T-helper 1 cell treated with Interleukin-12 subunit alpha and Interleukin-12 subunit beta and Interleukin-4 antibody, amounts not matched to agents 30 ng/mL and 1 ng/mL, for 36 hours (primary cell): ENCODE data around the gene LDB3. TPM values are rescaled to one million over a fixed set of nuclear protein-coding genes. Genes with fewer than 3 reads are reported as not detected.
"Not testable (repeated sequence)": the region's sequence is repeated elsewhere in the genome, so short reads cannot be mapped to it uniquely, and the experiment has no call there.

Source experiments
- intact Hi-C: fragments of 100-400 bp; cut with micrococcal nuclease; formaldehyde crosslinking; loops from one replicate; pipeline ENCODE4 v1.15.1; 2024
- total RNA-seq: library from RNA; stranded (reverse); gene quantifications from 2 replicates; pipeline ENCODE4 v1.2.3, GENCODE V29; 2022

LDB3 gene, protein sequence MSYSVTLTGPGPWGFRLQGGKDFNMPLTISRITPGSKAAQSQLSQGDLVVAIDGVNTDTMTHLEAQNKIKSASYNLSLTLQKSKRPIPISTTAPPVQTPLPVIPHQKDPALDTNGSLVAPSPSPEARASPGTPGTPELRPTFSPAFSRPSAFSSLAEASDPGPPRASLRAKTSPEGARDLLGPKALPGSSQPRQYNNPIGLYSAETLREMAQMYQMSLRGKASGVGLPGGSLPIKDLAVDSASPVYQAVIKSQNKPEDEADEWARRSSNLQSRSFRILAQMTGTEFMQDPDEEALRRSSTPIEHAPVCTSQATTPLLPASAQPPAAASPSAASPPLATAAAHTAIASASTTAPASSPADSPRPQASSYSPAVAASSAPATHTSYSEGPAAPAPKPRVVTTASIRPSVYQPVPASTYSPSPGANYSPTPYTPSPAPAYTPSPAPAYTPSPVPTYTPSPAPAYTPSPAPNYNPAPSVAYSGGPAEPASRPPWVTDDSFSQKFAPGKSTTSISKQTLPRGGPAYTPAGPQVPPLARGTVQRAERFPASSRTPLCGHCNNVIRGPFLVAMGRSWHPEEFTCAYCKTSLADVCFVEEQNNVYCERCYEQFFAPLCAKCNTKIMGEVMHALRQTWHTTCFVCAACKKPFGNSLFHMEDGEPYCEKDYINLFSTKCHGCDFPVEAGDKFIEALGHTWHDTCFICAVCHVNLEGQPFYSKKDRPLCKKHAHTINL
- total RNA-seq = not detected in 2 replicates

DNA sequence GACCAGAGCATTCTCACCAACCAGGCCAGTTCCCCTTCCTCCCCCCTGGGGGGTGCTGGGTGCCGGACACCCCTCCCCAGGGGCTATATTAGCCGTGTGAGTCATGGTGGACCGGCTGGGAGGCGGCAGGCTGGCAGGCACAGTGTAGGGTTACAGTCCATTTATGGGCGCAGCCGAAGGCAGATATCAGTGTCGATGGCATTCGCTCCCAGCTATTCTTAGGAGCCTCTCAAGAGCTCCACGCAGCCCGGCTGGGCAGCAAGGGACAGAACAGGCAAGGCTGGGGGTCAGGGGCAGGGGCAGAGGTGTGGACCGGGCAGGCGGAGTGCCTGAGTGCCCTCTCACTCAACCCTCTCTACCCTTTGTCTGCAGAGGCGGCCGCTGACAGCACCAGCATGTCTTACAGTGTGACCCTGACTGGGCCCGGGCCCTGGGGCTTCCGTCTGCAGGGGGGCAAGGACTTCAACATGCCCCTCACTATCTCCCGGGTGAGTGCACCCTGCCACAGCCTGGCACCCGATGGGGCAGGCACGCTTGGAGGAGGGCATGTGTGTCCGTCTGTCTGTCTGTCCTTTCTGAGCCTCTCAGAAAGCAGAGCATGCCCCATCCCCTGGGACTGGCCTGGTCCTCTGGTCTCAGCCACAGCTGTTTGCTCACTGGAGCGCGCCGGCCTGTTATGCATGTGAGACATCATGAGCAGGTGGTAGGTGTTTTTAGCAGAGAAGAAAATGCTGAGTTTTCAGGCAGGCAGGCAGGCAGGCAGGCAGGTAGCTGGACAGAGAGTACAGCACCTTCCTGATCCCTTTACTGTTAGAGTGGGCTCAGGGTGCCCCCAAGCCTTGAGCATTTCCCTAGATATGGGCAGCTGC is at the start of gene LDB3:
Gene LDB3, plus strand, starts transcription at position 215 of the 869 bp plus-strand sequence. Its CDS starts 181 bp downstream, at position 396.
- intact Hi-C loops = no loop called here

DNA sequence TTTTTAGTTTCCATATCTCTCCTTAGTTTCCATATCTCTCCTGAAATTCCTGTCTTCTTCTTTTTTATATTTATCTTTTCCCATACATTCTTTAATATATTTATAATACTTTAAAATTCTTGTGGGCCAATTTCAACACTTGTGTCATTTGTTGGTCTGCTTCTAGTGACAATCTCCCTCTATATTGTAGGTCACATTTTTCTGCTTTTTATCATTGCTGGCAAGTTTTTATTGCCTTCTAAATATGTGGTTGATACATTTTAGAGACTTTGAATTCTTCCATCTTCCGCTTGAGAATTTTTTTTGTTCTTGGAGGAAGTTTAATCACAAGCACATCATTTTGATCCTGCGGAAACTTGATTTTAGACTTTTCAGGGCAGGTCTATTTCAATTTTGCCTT is 40.0 kb upstream of the LDB3 start:
- intact Hi-C loops = no loop called here

DNA sequence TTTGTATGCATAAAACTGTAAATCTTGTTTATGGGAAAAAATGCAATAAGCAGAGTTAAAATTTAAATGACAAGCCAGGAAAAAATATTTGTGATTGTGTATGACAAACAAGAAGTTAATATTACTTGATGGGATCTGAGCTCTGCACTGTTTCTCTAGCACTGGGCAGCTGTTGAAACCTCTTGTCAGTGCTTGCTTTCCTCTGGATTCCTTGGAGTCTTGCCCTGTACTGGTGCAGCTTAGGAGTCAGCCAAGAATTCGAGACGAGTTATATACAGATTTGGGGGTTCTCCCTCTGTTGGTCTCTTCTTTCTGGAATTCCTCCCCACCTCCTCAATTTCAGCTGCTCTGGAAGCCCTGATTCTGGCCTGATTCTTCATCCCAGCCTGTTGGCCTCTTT is 38.2 kb upstream of the LDB3 start:
- intact Hi-C loops = no loop called here

DNA sequence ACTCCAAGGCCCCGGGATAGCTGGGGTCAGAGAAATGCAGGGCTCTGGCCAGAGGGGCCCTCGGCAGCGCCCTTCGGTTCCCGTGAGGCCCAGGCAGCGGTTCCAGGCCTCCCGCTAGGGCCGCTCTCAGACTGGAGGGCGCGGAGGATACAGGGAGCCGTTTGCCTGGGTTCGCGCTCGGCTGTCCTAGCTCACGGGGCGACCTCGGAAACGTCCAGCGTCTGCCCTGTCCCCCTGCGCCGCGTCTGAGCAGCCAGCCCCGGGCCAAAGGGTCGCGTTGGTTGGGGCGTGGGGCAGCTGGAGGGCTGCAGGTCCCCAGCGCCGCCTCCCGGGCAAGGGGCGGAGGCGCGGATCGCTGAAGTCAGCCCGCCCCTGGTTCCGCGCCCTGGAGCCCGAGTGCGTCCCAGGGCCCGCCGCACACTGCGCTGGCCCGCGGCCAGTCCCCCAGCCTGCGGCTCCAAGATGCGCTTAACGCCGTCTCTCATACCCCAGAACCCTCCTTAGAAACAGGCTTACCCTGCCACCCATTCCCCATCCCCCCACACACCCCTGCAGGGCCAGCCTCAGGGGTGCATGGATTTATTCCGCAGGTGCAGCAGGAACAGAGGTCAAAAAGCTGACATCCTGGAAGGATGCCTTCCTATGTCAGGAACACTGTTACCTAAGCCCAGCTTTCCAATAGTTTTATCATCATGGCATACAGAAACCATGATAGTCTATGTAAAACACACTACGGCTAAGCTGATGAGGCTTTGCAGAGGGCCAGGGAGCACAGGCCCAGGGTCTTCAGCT is 36.1 kb upstream of the LDB3 start:
- intact Hi-C loops = no loop called here

DNA sequence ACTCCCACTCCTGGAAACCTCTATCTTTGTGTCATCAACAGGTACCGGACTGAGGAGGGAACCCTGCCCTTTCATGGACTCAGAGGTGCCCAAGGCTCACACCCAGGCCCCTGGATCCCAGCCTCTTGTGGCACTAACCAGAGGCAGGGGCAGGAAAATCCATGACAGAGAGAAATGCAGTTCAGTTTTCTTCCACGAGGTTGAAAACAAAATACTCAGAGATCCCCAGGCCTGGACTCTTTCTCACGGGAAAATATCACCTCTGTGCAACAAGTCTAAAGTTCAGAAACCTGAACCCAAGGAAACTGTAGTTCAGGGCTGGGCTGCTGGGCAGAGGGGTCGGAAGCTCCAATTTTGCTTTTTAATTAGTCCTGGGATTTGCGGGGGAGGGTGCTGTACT is 35.4 kb upstream of the LDB3 start:
- intact Hi-C loops = no loop called here

DNA sequence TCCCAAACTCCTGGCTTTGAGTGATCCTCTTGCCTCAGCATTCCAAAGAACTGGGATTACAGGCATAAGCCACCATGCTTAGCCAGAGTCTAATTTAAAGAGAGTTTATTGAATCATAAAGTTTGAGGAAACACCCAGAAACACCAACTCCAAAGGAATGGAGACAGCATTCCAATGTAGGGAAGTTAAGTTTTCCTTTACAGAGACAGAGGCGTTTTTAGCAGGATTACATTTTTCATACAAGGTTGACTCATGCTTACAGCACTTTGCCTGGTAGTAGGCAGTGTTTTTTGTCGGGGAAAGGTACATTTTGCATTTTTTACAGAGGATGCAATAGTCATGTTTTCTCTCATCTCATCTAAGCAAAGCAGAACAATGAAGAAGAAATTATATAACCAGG is 32.9 kb upstream of the LDB3 start:
- intact Hi-C loops = no loop called here

DNA sequence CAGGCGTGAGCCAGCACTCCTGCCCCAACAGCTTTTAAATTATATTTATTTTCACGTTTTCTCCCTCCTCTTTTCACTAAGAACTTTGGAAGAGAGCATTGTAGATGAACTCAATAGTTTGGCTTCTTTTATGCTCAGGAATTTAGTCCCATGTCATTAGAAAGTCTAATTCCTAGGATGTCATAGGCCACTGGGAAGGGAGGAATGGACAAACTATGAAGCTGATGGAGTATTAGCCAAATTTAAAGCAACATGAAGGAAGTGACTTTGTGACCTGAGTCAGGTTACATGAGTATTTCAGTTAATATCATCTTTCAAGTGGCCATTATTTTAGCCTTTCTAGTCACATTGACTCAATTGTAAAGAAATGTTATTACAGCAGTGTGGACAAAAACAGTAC is 32.0 kb upstream of the LDB3 start:
- intact Hi-C loops = no loop called here

DNA sequence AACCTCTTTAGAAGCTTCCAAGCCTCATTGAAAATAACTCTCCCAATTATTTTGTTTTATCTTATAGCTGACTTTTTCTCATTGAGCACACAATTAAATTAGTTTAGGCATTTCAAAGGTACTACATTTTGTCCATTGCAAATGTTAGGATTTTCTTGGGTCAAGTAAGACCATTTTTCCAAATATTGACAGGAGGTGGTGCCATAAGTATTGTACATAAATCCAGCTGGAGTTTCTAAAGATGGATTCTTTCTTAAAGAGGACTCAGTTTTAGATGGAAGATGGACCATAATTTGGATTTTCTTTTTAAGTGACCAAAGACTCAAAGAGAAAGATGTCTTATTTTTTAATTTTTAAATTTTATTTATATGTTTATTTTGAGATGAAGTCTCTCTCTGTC is 26.3 kb upstream of the LDB3 start:
- intact Hi-C loops = no loop called here

DNA sequence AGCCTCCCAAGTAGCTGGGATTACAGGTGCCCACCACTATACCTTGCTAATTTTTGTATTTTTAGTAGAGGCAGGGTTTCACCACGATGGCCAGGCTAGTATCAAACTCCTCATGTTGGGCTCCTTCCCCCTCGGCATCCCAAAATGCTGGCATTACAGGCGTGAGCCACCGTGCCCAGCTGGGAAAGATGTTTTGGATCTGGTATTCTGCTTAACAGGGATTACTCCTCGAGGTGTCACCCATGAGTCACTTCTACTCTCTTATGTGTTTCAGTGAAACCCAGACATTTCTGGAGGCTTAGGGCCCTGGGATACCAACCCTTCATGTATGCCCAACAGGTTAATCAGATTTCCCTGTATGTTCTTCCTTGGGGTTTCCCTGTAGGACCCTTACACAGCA is 25.8 kb upstream of the LDB3 start:
- intact Hi-C loops = no loop called here

DNA sequence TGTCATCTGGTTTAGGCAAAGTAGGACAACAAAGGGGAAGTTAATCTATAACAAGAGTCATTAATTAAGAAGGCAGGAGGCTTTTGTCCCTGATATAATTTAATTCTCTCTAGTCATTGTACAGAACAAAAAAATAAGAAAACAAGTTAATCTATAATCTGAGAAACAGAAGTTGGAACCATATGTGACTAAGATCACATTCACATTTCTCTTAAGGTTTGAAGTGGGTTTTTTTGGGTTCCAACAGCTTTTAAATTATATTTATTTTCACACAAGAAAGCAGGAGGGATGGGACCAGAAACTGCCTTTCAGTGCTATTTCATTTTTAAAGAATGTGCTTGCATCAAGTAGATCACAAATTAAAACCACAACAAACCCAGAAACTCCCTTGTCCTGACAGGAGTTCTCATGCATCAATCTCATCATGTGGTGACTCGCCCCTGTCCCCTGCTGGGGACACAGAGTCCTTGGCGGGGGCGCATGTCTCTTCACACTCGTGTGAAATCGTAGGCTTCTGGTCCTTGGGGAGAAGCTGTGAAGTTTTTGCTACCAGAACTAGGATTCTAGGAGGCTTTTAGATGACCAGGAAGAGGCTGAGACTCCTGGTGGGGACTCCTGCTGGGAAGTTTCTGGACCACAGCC is 24.0 kb upstream of the LDB3 start:
- intact Hi-C loops = no loop called here

DNA sequence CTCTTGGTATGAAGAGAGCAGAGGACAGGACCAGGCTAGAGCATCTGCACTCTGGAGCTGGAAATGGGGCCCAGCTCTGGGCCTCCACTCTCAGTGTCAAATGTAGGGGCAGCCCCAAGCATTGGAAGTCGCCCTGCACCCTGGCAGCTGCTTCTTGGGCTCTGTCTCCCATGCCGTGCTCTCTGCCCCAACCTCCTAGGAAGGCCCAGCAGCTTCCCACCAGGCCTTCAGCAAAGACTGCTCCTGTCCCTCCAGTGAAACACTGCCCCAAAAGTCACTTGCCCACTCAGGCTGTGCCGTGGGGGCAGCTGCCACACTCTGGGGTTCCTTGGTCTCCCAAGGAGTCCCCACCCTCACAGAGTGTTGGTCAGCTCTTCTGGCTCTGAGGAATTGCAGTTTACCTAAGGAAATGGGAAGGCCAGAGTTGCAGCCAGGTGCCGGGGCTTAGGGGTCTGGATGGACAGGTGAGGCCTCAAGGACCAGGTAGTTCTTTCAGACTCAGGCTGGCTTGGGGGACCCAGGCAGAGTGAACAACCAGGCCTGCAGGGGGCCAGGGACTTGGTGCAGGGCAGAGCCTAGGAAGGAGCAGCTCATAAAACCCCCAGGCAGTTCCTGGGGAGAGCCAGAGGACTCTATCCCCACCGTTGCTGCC is 23.4 kb upstream of the LDB3 start:
- intact Hi-C loops = no loop called here

DNA sequence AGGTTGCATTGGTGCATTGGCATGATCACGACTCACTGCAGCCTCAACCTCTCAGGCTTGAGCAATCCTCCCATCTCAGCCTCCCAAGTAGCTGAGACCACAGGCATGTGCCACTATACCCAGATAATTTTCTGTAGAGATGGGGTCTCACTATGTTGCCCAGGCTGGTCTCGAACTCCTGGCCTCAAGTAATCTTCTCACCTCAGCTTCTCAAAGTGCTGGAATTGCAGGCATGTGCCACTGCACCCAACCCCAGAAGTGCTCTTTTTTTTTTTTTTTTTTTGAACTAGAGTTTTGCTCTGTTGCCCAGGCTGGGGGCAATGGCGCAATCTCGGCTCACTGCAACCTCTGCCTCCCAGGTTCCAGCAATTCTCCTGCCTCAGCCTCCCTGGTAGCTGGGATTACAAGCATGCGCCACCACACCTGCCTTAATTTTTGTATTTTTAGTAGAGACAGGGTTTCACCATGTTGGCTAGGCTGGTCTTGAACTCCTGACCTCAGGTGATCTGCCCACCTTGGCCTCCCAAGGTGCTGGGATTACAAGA is 22.6 kb upstream of the LDB3 start:
- intact Hi-C loops = not testable (repeated sequence)

DNA sequence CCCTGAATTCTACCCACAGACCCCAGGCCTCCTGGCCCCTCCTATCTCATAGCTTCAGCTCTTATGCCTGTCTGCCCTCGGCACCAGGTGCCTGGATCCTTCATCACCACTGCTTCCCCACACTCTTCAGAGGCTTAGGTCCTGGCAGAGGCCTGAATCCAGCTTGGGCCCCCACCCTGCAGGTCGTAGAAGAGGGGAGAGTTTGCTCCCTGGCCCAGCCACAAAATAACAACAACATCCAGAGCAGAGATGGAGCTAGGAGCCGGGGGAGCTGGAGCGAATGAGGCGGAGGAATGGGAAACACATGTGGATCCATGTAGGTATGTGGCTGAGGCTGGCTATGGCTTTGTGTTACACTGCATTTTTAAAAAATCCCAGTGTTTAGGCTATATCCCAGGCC is 21.8 kb upstream of the LDB3 start:
- intact Hi-C loops = no loop called here

DNA sequence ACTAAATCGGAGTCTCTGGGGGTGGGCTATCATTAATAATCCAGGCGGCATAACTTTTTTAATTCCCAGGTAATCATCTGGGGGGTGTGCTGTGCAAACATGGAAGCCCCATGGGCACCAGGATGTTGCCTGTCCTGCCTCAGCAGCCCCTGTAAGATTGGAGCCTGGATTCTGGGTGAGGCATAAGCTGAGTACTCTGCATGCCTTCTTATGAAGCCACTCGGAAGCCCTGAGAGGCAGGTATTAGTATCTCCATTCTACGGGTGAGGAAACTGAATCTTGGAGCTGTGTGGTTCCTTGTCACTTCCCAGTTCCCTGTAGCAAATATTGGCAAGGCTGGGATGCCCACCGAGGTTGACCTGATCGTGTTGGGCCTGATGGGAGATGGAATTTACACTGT is 21.4 kb upstream of the LDB3 start:
- intact Hi-C loops = no loop called here

DNA sequence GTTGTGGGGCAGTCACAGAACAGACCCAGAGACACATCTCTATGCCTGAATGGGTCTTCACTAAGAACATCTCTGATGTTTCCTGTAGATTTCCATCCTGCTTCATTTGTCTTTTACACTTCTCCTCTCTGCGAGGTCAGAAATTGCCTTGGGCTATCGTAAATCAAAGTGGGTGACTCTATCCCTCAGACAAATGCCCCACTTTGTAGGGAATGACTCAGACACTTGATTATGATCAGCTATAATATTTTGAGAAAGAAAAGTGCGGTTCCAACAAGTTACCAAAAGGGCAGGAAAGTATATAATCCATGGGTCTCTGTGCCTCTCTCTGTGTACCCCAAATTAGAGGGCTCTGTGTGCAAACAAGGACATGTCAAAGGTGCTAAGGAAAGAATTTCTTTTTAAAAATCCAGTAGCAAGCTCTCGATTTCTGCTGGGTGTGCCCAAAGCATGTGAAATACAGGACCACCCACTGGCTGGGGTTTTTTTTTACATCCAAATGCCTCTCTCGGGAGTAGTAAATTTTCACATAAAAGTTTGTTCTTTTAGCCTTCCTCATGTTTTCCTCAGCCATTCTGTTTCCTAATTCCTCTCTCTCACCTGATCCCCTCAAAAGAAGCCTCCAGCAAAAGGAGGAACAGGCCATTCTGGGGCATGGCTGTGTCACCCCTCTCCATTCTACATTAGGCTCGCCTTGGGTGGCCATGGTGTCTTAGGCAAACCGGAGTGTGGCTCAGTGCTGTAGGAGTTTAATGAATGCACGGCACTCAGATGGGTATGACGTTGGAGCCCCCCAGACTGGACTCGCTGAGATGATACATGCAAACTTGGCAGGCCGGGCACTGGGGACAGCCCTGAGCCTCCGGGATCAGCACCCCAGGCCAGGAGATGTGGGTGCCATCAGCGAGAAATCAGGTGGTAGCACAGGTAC is 20.3 kb upstream of the LDB3 start:
- intact Hi-C loops = no loop called here

DNA sequence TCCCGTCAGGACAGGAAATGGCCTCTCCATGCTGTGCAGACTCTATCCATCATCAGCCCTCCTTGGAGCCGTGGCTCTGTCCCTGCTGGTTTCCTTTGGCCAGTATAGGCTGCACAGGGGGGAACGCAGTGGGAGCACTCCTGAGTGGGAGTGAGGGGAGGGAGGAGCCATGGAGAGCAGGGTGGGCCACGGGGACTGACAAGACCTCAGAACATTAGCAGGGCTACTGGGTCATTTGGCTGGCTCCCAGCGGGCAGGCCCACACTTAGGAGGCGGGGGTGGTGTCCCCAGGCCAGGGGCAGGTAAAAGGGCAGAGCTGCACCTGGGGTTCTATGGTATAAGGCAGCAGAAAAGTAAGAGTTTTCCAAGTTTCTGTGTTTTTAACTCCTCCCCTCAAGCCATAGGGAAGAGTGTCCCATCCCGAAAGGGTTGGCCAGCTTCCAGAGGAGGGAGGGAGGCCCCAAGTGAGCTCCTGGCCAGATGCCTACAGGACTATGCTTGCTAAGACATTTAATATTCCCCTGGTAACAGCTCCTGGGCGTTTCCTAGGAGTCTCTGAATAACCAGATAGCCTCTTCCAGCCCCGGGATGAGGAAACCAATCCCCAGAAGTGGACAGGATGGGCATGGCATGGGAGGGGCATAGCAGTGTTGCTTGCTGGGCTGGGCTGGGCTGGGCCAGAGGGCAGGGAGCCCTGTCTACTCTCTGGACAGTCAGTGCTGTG is 19.4 kb upstream of the LDB3 start:
- intact Hi-C loops = no loop called here

DNA sequence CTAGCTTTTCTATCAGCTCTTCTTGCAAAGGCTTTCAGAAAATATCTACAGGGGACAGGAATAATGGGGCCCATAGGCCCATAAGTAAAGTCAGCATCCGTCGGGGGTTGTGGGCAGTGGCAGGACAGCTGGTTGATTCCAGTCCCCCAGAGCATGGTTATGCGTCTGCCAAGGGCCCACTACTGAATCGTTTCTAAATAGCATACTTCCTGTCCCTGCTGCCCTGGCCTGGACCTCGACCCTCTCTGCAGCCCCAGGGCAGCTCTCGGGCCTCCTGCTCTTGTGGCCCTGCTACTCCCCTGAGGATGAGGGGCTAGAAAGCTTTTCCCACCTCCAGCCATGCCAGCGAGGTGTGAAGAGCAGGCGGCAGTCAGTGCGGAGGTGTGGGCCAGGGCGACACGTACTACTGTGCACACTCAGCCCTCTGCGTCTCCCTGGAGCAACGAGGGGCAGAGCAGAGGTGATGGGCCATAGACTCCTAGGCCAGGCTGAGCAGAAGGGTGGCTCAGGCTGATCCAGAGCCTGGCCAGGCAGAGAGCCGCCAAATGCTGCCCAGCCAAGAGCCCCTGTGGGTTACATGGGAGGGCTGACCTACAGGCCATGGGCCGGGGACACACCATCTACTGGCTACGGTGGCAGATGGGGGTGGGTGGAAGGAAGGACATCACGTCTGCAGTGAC is 18.7 kb upstream of the LDB3 start:
- intact Hi-C loops = no loop called here
